Sigmoid colon (tissue), 7 donors: ENCODE results near the gene GOLGA2. TPM values are rescaled to one million over a fixed set of nuclear protein-coding genes. Genes with fewer than 3 reads are reported as not detected.

Experiments used
- DNase-seq: peaks from one replicate; pipeline ENCODE4 v3.0.0-alpha.2; 2019
- H3K27ac ChIP-seq, 4 donors: fragments of 200-600 bp; sonication (generic); one replicate each; pipeline ENCODE4 v1.5.1; 2016 to 2019; ENCODE audit warnings: mild to moderate bottlenecking in 1 of 4
- H3K27me3 ChIP-seq, 3 donors: fragments of 200-600 bp; sonication (generic); one replicate each; pipeline ENCODE4 v1.5.1; 2019; ENCODE audit warnings: mild to moderate bottlenecking in 1 of 3
- H3K36me3 ChIP-seq, 4 donors: fragments of 200-600 bp; sonication (generic); one replicate each; pipeline ENCODE4 v1.5.1; 2016 to 2019
- H3K4me1 ChIP-seq, 4 donors: fragments of 200-600 bp; sonication (generic); one replicate each; pipeline ENCODE4 v1.5.1; 2017 to 2019
- H3K4me3 ChIP-seq, 4 donors: fragments of 200-600 bp; sonication (generic); one replicate each; pipeline ENCODE4 v1.5.1; 2017 to 2019; ENCODE audit warnings: mild to moderate bottlenecking in 2 of 4, moderate library complexity in 1 of 4
- H3K9me3 ChIP-seq, 4 donors: fragments of 200-600 bp in 3 of 4; sonication (generic) in 3 of 4; one replicate each; pipeline versions ENCODE4 v1.5.1 to v1.6.1; 2013 to 2019
- CTCF ChIP-seq, 4 experiments: fragments of 450-650 bp in 3 of 4; fragments of 200-600 bp in 1 of 4; IDR thresholded peaks; one replicate each; pipeline ENCODE4 v1.5.1; 2016 to 2019; ENCODE audit warnings: antibody characterized with exemption in 4 of 4, mild to moderate bottlenecking in 3 of 4, moderate library complexity in 2 of 4
- EP300 ChIP-seq, 4 donors: sonication (generic); formaldehyde crosslinking; IDR thresholded peaks; one replicate each; pipeline ENCODE4 v1.6.1; 2017; ENCODE audit warnings: antibody characterized with exemption in 4 of 4
- POLR2A ChIP-seq, 2 donors: fragments of 450-650 bp; IDR thresholded peaks; one replicate each; pipeline ENCODE4 v1.6.1; 2016; ENCODE audit warnings: antibody characterized with exemption in 2 of 2, mild to moderate bottlenecking in 2 of 2, moderate library complexity in 2 of 2
- POLR2AphosphoS5 ChIP-seq, 4 donors: sonication (generic); formaldehyde crosslinking; IDR thresholded peaks; one replicate each; pipeline ENCODE4 v1.6.1; 2017; ENCODE audit warnings: antibody characterized with exemption in 4 of 4
- WGBS, 2 donors: extraction: QIAGEN DNeasy Blood & Tissue Kit; methylation state at CpG; one replicate each; pipeline ENCODE4 v1.1.7; 2013; 5-methylcytosine and 5-hydroxymethylcytosine counted together
- intact Hi-C: fragments of 100-400 bp; cut with DNase I; formaldehyde crosslinking; loops from one replicate; pipeline ENCODE4 v1.15.1; 2023
- polyA plus RNA-seq, 3 donors: library from polyadenylated mRNA; stranded (reverse); fragments of 200-250 nt; gene quantifications; one replicate each; pipeline ENCODE4 v1.2.3, GENCODE V29; 2013
- small RNA-seq, 3 donors: library from RNA; depleted of rRNA; stranded (forward); fragments of <200 nt; gene quantifications; one replicate each; pipeline ENCODE3, GENCODE V24; 2016
- total RNA-seq, 4 donors: library from RNA; depleted of rRNA; stranded (reverse); fragments of >200 nt; gene quantifications; one replicate each; pipeline ENCODE4 v1.1.0, GENCODE V29; 2016
- donor health status: healthy with polysubstance abuse.
- donor health status: Bipolar disorder and iron deficiency.
- donor health status: healthy.

GOLGA2 gene
- total and polyA plus RNA-seq, 7 donors: 48.1 to 104 (median 82.7) TPM

DNA sequence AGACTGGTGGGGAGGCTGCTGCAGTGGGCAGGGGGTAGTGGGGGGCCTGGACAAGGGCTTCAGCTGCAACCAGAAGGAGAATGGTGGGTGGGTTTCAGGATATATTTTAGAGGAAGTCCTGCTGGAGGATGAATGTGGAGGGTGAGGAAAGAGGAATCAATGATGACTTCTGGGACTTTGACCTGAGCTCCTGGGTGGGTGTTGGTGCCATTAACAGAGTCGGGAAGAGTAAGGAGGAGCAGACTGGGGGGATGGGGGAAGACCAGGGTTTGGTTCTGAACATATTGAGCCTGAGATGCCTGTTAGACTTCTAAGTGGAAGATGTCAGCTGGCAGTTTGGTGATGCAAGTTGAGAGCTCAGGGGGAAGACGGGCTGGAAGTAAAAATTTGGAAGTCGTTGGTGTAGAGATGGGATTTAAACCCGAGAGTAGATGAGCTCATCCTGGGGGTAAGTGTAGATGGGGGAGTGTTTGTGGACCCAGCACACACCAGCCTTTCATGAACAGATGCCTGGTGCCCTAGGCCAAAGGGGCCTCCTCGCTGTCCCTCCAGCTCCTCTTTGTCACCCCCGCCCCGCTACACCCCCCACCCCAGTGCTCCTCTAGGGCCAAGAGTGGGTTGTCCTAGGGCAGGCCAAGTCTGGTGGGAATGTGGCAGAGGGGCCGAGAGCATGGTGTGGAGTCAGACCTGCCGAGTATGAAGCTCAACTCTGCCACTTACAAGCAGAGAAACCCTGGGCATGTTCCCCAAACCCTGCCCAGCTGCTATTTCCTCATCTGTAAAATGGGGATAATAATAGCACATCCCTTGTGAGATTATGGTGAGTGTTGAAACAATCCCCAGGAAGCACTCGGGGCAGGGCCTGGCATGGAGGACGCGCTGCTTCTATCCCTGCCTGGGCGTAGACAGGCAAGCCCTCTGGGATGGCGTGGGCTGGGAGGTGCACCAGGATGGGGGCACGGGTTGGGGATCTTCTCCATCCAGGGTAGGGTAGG, 68.6 kb downstream of the GOLGA2 start:
- Histone ChIP-seq H3K4me3 (no peak overlapping the region), H3K27ac (peak overlapping the region in 1 of 4 donors; percentile 14), H3K9me3 (no peaks in the 10 kb centered on the region), H3K4me1 (peaks cover 0 to 20% (median 13%) of the 10 kb centered on the region in 4 donors), H3K36me3 (no peaks in the 10 kb centered on the region), H3K27me3 (peaks cover 6 to 15% (median 12%) of the 10 kb centered on the region in 3 donors)
- no peak for DNase-seq
- 69 to 81% methylated on average over 15 of the region's 15 CpGs for WGBS, 2 donors
- TF ChIP-seq CTCF (IDR thresholded peaks at IDR 0.05): no peak
- TF ChIP-seq POLR2A (IDR thresholded peaks at IDR 0.05): no peak
- no peak for TF ChIP-seq EP300 (IDR thresholded peaks at IDR 0.05)
- no peak for TF ChIP-seq POLR2AphosphoS5 (IDR thresholded peaks at IDR 0.05)
- intact Hi-C loops: no loop called here

GRCh38 chr9:128206484-128206883, 69.3 kb downstream of the GOLGA2 start:
- Histone ChIP-seq H3K27me3 (peaks cover 6 to 15% (median 12%) of the 10 kb centered on the region in 3 donors), H3K9me3 (no peaks in the 10 kb centered on the region), H3K27ac (no peak overlapping the region), H3K4me3 (no peak overlapping the region), H3K36me3 (no peaks in the 10 kb centered on the region), H3K4me1 (peaks cover 0 to 20% (median 13%) of the 10 kb centered on the region in 4 donors)
- 73 to 87% methylated on average over 3 of the region's 3 CpGs for WGBS, 2 donors
- TF ChIP-seq POLR2AphosphoS5 (IDR thresholded peaks at IDR 0.05): no peak
- TF ChIP-seq EP300 (IDR thresholded peaks at IDR 0.05): no peak
- TF ChIP-seq CTCF (IDR thresholded peaks at IDR 0.05): no peak
- TF ChIP-seq POLR2A (IDR thresholded peaks at IDR 0.05): no peak
- DNase-seq: no peak
- intact Hi-C loops: no loop called here

Small RNAs within 50 kb of the gene (small RNA-seq; reads per million reads assigned to genes)
- gene MIR199B (12.6 to 15.4 (median 14.0) reads per million in 3 donors), gene MIR3154 (0 reads per million in 3 donors)

Other genes with a start within 250 kb of the GOLGA2 start
- 10 to 100 TPM in 1 of 4 donors, 1 to 10 TPM in 3; 5.5 to 10.7 (median 6.3) TPM for gene NAIF1, start 208.7 kb downstream of the GOLGA2 start, total RNA-seq
- gene NAIF1, start 208.7 kb downstream of the GOLGA2 start, polyA plus RNA-seq: 10 to 100 TPM in 1 of 3 donors, 1 to 10 TPM in 2; 8.4 to 11.0 (median 8.6) TPM
- 10 to 100 TPM; 10.2 to 77.2 (median 12.9) TPM for gene SLC25A25, start 207.8 kb downstream of the GOLGA2 start, total RNA-seq
- 10 to 100 TPM; 16.6 to 19.4 (median 16.8) TPM for gene SLC25A25, start 207.8 kb downstream of the GOLGA2 start, polyA plus RNA-seq
- gene PTGES2, start 148.3 kb downstream of the GOLGA2 start, total RNA-seq: 100 to 1,000 TPM in 2 of 4 donors, 10 to 100 TPM in 2; 60.0 to 119 (median 97.5) TPM
- gene PTGES2, start 148.3 kb downstream of the GOLGA2 start, polyA plus RNA-seq: 10 to 100 TPM; 56.5 to 82.2 (median 66.1) TPM
- not detected for gene LCN2, start 126.6 kb downstream of the GOLGA2 start, total RNA-seq
- gene LCN2, start 126.6 kb downstream of the GOLGA2 start, polyA plus RNA-seq: 1,000 to 10,000 TPM in 1 of 3 donors, 10 to 100 TPM in 1, 1 to 10 TPM in 1; 9.6 to 1,818 (median 79.8) TPM
- gene BBLN, start 115.7 kb downstream of the GOLGA2 start, total RNA-seq: 100 to 1,000 TPM; 158 to 273 (median 204) TPM
- 100 to 1,000 TPM; 111 to 123 (median 113) TPM for gene BBLN, start 115.7 kb downstream of the GOLGA2 start, polyA plus RNA-seq
- 100 to 1,000 TPM in 1 of 4 donors, 10 to 100 TPM in 3; 60.2 to 116 (median 68.5) TPM for gene CIZ1, start 84.4 kb downstream of the GOLGA2 start, total RNA-seq
- gene CIZ1, start 84.4 kb downstream of the GOLGA2 start, polyA plus RNA-seq: 10 to 100 TPM; 25.7 to 58.3 (median 46.8) TPM
- gene DNM1, start 72.6 kb downstream of the GOLGA2 start, total RNA-seq: 10 to 100 TPM in 2 of 4 donors, 1 to 10 TPM in 2; 7.7 to 40.2 (median 12.9) TPM
- gene DNM1, start 72.6 kb downstream of the GOLGA2 start, polyA plus RNA-seq: 1 to 10 TPM in 2 of 3 donors, under 1 TPM in 1; 0.46 to 9.3 (median 1.2) TPM
- gene SWI5, start 269 bp upstream of the GOLGA2 start, total RNA-seq: 10 to 100 TPM; 18.0 to 35.7 (median 23.4) TPM
- 10 to 100 TPM; 23.4 to 27.3 (median 24.1) TPM for gene SWI5, start 269 bp upstream of the GOLGA2 start, polyA plus RNA-seq
- 10 to 100 TPM in 1 of 4 donors, 1 to 10 TPM in 3; 7.6 to 14.1 (median 9.1) TPM for gene TRUB2, start 46.4 kb upstream of the GOLGA2 start, total RNA-seq
- gene TRUB2, start 46.4 kb upstream of the GOLGA2 start, polyA plus RNA-seq: 10 to 100 TPM; 16.7 to 20.8 (median 18.0) TPM
- gene COQ4, start 46.8 kb upstream of the GOLGA2 start, total RNA-seq: 10 to 100 TPM; 26.4 to 60.7 (median 29.7) TPM
- gene COQ4, start 46.8 kb upstream of the GOLGA2 start, polyA plus RNA-seq: 10 to 100 TPM; 58.3 to 80.9 (median 67.0) TPM
- gene SLC27A4, start 64.5 kb upstream of the GOLGA2 start, total RNA-seq: 10 to 100 TPM; 10.7 to 18.0 (median 12.0) TPM
- gene SLC27A4, start 64.5 kb upstream of the GOLGA2 start, polyA plus RNA-seq: 10 to 100 TPM in 2 of 3 donors, 1 to 10 TPM in 1; 6.0 to 45.1 (median 14.3) TPM
- gene URM1, start 95.4 kb upstream of the GOLGA2 start, total RNA-seq: 10 to 100 TPM; 16.3 to 25.1 (median 20.4) TPM
- gene URM1, start 95.4 kb upstream of the GOLGA2 start, polyA plus RNA-seq: 10 to 100 TPM; 41.8 to 73.3 (median 60.1) TPM
- 10 to 100 TPM; 18.2 to 28.5 (median 19.8) TPM for gene CERCAM, start 144.8 kb upstream of the GOLGA2 start, total RNA-seq
- 1 to 10 TPM; 4.2 to 7.1 (median 4.6) TPM for gene CERCAM, start 144.8 kb upstream of the GOLGA2 start, polyA plus RNA-seq
- 10 to 100 TPM; 13.6 to 28.2 (median 20.2) TPM for gene ODF2, start 180.0 kb upstream of the GOLGA2 start, total RNA-seq
- 10 to 100 TPM in 1 of 3 donors, 1 to 10 TPM in 2; 4.6 to 22.0 (median 6.0) TPM for gene ODF2, start 180.0 kb upstream of the GOLGA2 start, polyA plus RNA-seq
- gene GLE1, start 228.7 kb upstream of the GOLGA2 start, total RNA-seq: 10 to 100 TPM; 17.6 to 29.4 (median 20.9) TPM
- gene GLE1, start 228.7 kb upstream of the GOLGA2 start, polyA plus RNA-seq: 10 to 100 TPM; 19.8 to 24.6 (median 20.8) TPM